H1 (cell line): ENCODE measurements around the gene RNF214. TPM values are rescaled to one million over a fixed set of nuclear protein-coding genes. Genes with fewer than 3 reads are reported as not detected.

Source experiments
- CTCF ChIA-PET: fragments of 300-600 bp; sonication (Branson Sonifier 250); formaldehyde crosslinking; loops from one replicate; lab custom pipeline; 2021; ENCODE audit not compliant: partially characterized antibody; lab: Charles Lee
- POLR2A ChIA-PET: fragments of 300-600 bp; sonication (Branson Sonifier 250); formaldehyde crosslinking; loops from one replicate; lab custom pipeline; 2021; ENCODE audit warnings: inconsistent platforms; ENCODE audit not compliant: partially characterized antibody; lab: Charles Lee
- DNase-seq, 2 experiments: peaks; one replicate each; pipeline versions ENCODE4 v3.0.0 to v3.0.0-alpha.2; 2010 to 2022; ENCODE audit warnings: low spot score in 2 of 2, low read depth in 1 of 2, mixed read lengths in 1 of 2
- FAIRE-seq: peaks from 2 replicates; lab custom pipeline; 2011; peaks lifted over from hg19 to GRCh38; lab: Jason Lieb, UNC
- H2AFZ ChIP-seq: 2 replicates; pipeline ENCODE4 v1.8.1; 2012; ENCODE audit warnings: low read length, inconsistent platforms
- H2AK5ac ChIP-seq: 2 replicates; pipeline ENCODE4 v1.6.1; 2013; ENCODE audit warnings: low read depth, low read length
- H2BK120ac ChIP-seq: replicated peaks from 2 replicates; pipeline ENCODE3; 2013; ENCODE audit warnings: low read depth, low read length, inconsistent platforms
- H2BK12ac ChIP-seq: 2 replicates; pipeline ENCODE4 v1.6.1; 2013; ENCODE audit warnings: low read depth, low read length
- H2BK15ac ChIP-seq: 2 replicates; pipeline ENCODE4 v1.6.1; 2013; ENCODE audit warnings: low read length
- H2BK20ac ChIP-seq: 2 replicates; pipeline ENCODE4 v1.6.1; 2013; ENCODE audit warnings: low read length
- H2BK5ac ChIP-seq: 2 replicates; pipeline ENCODE4 v1.6.1; 2013; ENCODE audit warnings: low read depth, low read length
- H3K14ac ChIP-seq: 2 replicates; pipeline ENCODE4 v1.6.1; 2013; ENCODE audit warnings: inconsistent platforms; ENCODE audit not compliant: insufficient read length
- H3K18ac ChIP-seq: 2 replicates; pipeline ENCODE4 v1.6.1; 2013; ENCODE audit warnings: low read length; ENCODE audit errors: extremely low read depth
- H3K23ac ChIP-seq: 2 replicates; pipeline ENCODE4 v1.6.1; 2013; ENCODE audit warnings: inconsistent platforms; ENCODE audit not compliant: insufficient read length
- H3K23me2 ChIP-seq: 2 replicates; pipeline ENCODE4 v1.6.1; 2013; ENCODE audit warnings: low read depth, low read length
- H3K27ac ChIP-seq: 2 replicates; pipeline ENCODE4 v1.6.1; 2011; ENCODE audit warnings: low read depth, low read length, inconsistent platforms
- H3K27me3 ChIP-seq, 4 experiments: replicated peaks in 1 of 4; 1 replicate in 1 of 4; 2 replicates in 3 of 4; pipeline versions ENCODE4 v1.6.1 to v1.8.1; 2011 to 2013; ENCODE audit warnings: low read length in 3 of 4, mild to moderate bottlenecking in 3 of 4, inconsistent platforms in 2 of 4, mixed read lengths in 2 of 4, moderate library complexity in 1 of 4; ENCODE audit not compliant: control insufficient read depth in 3 of 4, insufficient read depth in 3 of 4; ENCODE audit errors: extremely low read depth in 1 of 4
- H3K36me3 ChIP-seq, 4 experiments: 2 replicates each; pipeline versions ENCODE4 v1.6.1 to v1.8.1; 2011 to 2013; ENCODE audit warnings: mild to moderate bottlenecking in 4 of 4, low read length in 3 of 4, moderate library complexity in 2 of 4, control low read depth in 1 of 4, inconsistent platforms in 1 of 4; ENCODE audit not compliant: insufficient read depth in 4 of 4, control insufficient read depth in 2 of 4
- H3K4ac ChIP-seq: replicated peaks from 2 replicates; pipeline ENCODE3; 2013; ENCODE audit warnings: low read length, low read depth, mixed read lengths, inconsistent platforms; ENCODE audit not compliant: insufficient read length
- H3K4me1 ChIP-seq, 4 experiments: replicated peaks in 1 of 4; 1 replicate in 1 of 4; 2 replicates in 3 of 4; pipeline versions ENCODE4 v1.6.1 to v1.8.1; 2011 to 2013; ENCODE audit warnings: low read length in 3 of 4, inconsistent platforms in 2 of 4, mixed read lengths in 1 of 4; ENCODE audit not compliant: insufficient read depth in 4 of 4, control insufficient read depth in 3 of 4
- H3K4me2 ChIP-seq, 2 experiments: 2 replicates each; pipeline versions ENCODE4 v1.6.1 to v1.8.1; 2011 to 2013; ENCODE audit warnings: low read depth in 2 of 2, low read length in 2 of 2, control low read depth in 1 of 2, inconsistent platforms in 1 of 2, mild to moderate bottlenecking in 1 of 2; ENCODE audit not compliant: insufficient read depth in 1 of 2
- H3K4me3 ChIP-seq, 4 experiments: fragments of 200-600, 300-600 bp in 1 of 4; sonication (generic), shearing (Covaris generic), sonication (Bioruptor Twin) in 1 of 4; 2 replicates each; pipeline versions ENCODE4 v1.5.1 to v1.8.1; 2011 to 2016; ENCODE audit warnings: low read length in 4 of 4, low read depth in 3 of 4, control low read depth in 2 of 4, inconsistent platforms in 2 of 4, mild to moderate bottlenecking in 2 of 4, mixed read lengths in 1 of 4, moderate library complexity in 1 of 4; ENCODE audit not compliant: insufficient read depth in 2 of 4; ENCODE audit errors: extremely low read depth in 1 of 4
- H3K56ac ChIP-seq: replicated peaks from 2 replicates; pipeline ENCODE3; 2013; ENCODE audit warnings: low read depth, mild to moderate bottlenecking, mixed read lengths, low read length, inconsistent platforms; ENCODE audit not compliant: insufficient read length
- H3K79me1 ChIP-seq: 2 replicates; pipeline ENCODE4 v1.6.1; 2013; ENCODE audit warnings: low read depth, low read length, control low read depth
- H3K79me2 ChIP-seq, 2 experiments: 2 replicates each; pipeline versions ENCODE4 v1.6.1 to v1.8.1; 2012 to 2013; ENCODE audit warnings: low read length in 2 of 2, mild to moderate bottlenecking in 2 of 2, inconsistent platforms in 1 of 2; ENCODE audit not compliant: insufficient read depth in 2 of 2, control insufficient read depth in 1 of 2
- H3K9ac ChIP-seq, 4 experiments: replicated peaks in 1 of 4; 1 replicate in 1 of 4; 2 replicates in 3 of 4; pipeline versions ENCODE4 v1.6.1 to v1.8.1; 2011 to 2013; ENCODE audit warnings: low read depth in 3 of 4, low read length in 3 of 4, control low read depth in 2 of 4, mild to moderate bottlenecking in 2 of 4, moderate library complexity in 2 of 4, inconsistent platforms in 1 of 4; ENCODE audit errors: extremely low read depth in 1 of 4
- H3K9me3 ChIP-seq, 2 experiments: 2 replicates each; pipeline versions ENCODE4 v1.6.1 to v1.8.1; 2012 to 2013; ENCODE audit warnings: mild to moderate bottlenecking in 2 of 2, moderate library complexity in 2 of 2, control low read depth in 1 of 2, inconsistent platforms in 1 of 2, low read depth in 1 of 2, low read length in 1 of 2, mixed read lengths in 1 of 2; ENCODE audit not compliant: insufficient read depth in 2 of 2
- H4K20me1 ChIP-seq, 2 experiments: replicated peaks in 1 of 2; 2 replicates each; pipeline versions ENCODE3 to v1.8.1; 2011 to 2013; ENCODE audit warnings: inconsistent platforms in 2 of 2, low read length in 2 of 2, mild to moderate bottlenecking in 1 of 2; ENCODE audit not compliant: insufficient read depth in 2 of 2, control insufficient read depth in 1 of 2
- H4K5ac ChIP-seq: 2 replicates; pipeline ENCODE4 v1.6.1; 2013; ENCODE audit warnings: low read length, low read depth, mixed read lengths, inconsistent platforms; ENCODE audit not compliant: insufficient read length
- H4K8ac ChIP-seq: 2 replicates; pipeline ENCODE4 v1.8.0; 2013; ENCODE audit warnings: mild to moderate bottlenecking, moderate library complexity, low read length, inconsistent platforms; ENCODE audit not compliant: insufficient read depth; ENCODE audit errors: extremely low read depth
- H4K91ac ChIP-seq: replicated peaks from 2 replicates; pipeline ENCODE3; 2013; ENCODE audit warnings: low read length, mixed read lengths, inconsistent platforms; ENCODE audit not compliant: insufficient read length
- BACH1 ChIP-seq: IDR thresholded peaks from 2 replicates; pipeline ENCODE4 v1.6.1; 2012; ENCODE audit warnings: low read length, improper control_type of control experiment
- CBX5 ChIP-seq: fragments of 300-800, 300-1000 bp; sonication (generic); IDR thresholded peaks from 2 replicates; pipeline ENCODE4 v1.7.1; 2016; ENCODE audit warnings: antibody characterized with exemption, low read length, low read depth
- EZH2 ChIP-seq: fragments of 200-600 bp; sonication (generic); IDR thresholded peaks from 2 replicates; pipeline ENCODE4 v1.7.1; 2012; ENCODE audit warnings: low read depth, mild to moderate bottlenecking, moderate library complexity, low read length, inconsistent platforms; ENCODE audit not compliant: severe bottlenecking
- GTF2F1 ChIP-seq: IDR thresholded peaks from 2 replicates; pipeline ENCODE4 v1.6.1; 2012; ENCODE audit warnings: low read depth, low read length, improper control_type of control experiment, borderline replicate concordance
- NRF1 ChIP-seq: IDR thresholded peaks from 2 replicates; pipeline ENCODE4 v1.6.1; 2011; ENCODE audit warnings: mild to moderate bottlenecking, low read depth, low read length, improper control_type of control experiment
- SIX5 ChIP-seq: IDR thresholded peaks from 2 replicates; pipeline ENCODE4 v1.6.1; 2011; ENCODE audit warnings: mild to moderate bottlenecking, low read depth, low read length
- SP2 ChIP-seq: IDR thresholded peaks from 2 replicates; pipeline ENCODE4 v1.6.1; 2012; ENCODE audit warnings: mild to moderate bottlenecking, low read length, inconsistent platforms
- TAF7 ChIP-seq: optimal IDR thresholded peaks from 2 replicates; pipeline ENCODE3; 2011; ENCODE audit warnings: low read depth, mild to moderate bottlenecking, inconsistent platforms, low read length, moderate library complexity, borderline replicate concordance
- WGBS, 2 experiments: shearing (Covaris generic) in 1 of 2; methylation state at CpG; one replicate each; pipeline versions ENCODE4 v1.1.6 to v1.1.7; 2013 to 2015; ENCODE audit warnings: low lambda C conversion rate in 2 of 2, mixed read lengths in 2 of 2, inconsistent platforms in 1 of 2, low coverage in 1 of 2, missing lambda C conversion rate in 1 of 2; ENCODE audit not compliant: insufficient replicate concordance in 2 of 2, insufficient coverage in 1 of 2, insufficient read length in 1 of 2; ENCODE audit errors: extremely low coverage in 1 of 2, missing lambda C conversion rate in 1 of 2; 5-methylcytosine and 5-hydroxymethylcytosine counted together
- polyA plus RNA-seq, 7 experiments: library from polyadenylated mRNA; depleted of rRNA in 3 of 7; stranded (reverse) in 5 of 7; unstranded in 2 of 7; fragments of >200 nt in 5 of 7; fragments of 200-250 nt in 2 of 7; gene quantifications; 1 replicate in 5 of 7; 2 replicates in 1 of 7; 4 replicates in 1 of 7; pipeline versions ENCODE4 v1.2.1 to v1.2.3, GENCODE V29; 2011 to 2013; ENCODE audit warnings: missing spikeins in 2 of 7, mixed read lengths in 2 of 7
- total RNA-seq: library from RNA; stranded (reverse); fragmentation: NEBNext Ultra II Directional; extraction: Animal tissue kit (Norgen Biotek cat#: 25700); gene quantifications from 2 replicates; pipeline ENCODE4 v1.2.1, GENCODE V29; 2021
- TF ChIP-seq, protein P1 (sequence below), 3 experiments: IDR thresholded peaks; 1 replicate in 2 of 3; 2 replicates in 1 of 3; pipeline versions ENCODE4 v1.5.1 to v1.6.1; 2011; ENCODE audit warnings: low read length in 3 of 3, mild to moderate bottlenecking in 3 of 3, inconsistent platforms in 2 of 3, low read depth in 1 of 3, moderate library complexity in 1 of 3; ENCODE audit not compliant: insufficient read depth in 1 of 3; ENCODE audit errors: control extremely low read depth in 1 of 3
- TF ChIP-seq, protein P2 (sequence below): IDR thresholded peaks from 2 replicates; pipeline ENCODE4 v1.6.1; 2012; ENCODE audit warnings: inconsistent platforms

Gene RNF214
- total and polyA plus RNA-seq, 2 of the 8 experiments (the other 6 are each of a cell fraction or from before 2014, with no cell fraction given): 34.9 to 35.6 TPM

DNA sequence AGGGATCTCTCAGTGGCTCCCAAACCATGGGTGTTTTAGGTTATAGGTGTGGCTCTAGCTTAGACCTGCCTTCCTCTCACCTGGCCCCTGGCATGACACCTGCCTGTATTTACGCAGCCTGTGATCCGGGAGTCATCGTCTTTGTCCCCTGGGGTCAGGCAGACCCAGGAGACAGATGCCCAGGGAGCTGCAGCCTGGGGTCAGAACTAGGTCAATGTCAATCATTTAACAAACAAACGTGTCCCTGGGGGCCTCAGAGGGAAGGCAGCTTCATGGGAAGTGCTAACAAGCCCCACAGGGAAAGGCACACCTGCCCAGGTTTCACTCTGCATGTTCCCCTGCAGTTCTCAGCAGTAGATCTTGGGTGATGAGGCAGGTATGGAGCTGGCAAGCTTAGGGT lies 70.6 kb downstream of the RNF214 start:
- Histone ChIP-seq H2BK20ac (no peak overlapping the region), H4K91ac (no peak overlapping the region), H3K23ac (no peak overlapping the region), H3K9ac (no peak overlapping the region), H3K36me3 (no peaks in the 10 kb centered on the region), H2BK15ac (peak overlapping the region; percentile 10; the same call in 1 of the 2 replicates), H3K79me2 (no peaks in the 10 kb centered on the region), H4K5ac (no peak overlapping the region), H3K4ac (no peak overlapping the region), H3K9me3 (no peaks in the 10 kb centered on the region), H2AFZ (no peak overlapping the region), H2BK12ac (peak overlapping the region; percentile 46; the same call in 1 of the 2 replicates), H3K56ac (no peak overlapping the region), H3K23me2 (no peaks in the 10 kb centered on the region), H3K27me3 (no peaks in the 10 kb centered on the region), H3K4me2 (no peak overlapping the region), H2AK5ac (no peak overlapping the region; the same call in 1 of the 2 replicates), H4K8ac (no peak overlapping the region), H3K4me1 (peaks cover 7 to 23% (median 15%) of the 10 kb centered on the region in 4 experiments), H3K79me1 (no peaks in the 10 kb centered on the region), H2BK5ac (peak overlapping the region; percentile 79; the same call in 1 of the 2 replicates), H4K20me1 (no peaks in the 10 kb centered on the region), H2BK120ac (no peak overlapping the region), H3K27ac (no peak overlapping the region), H3K14ac (no peak overlapping the region), H3K4me3 (no peak overlapping the region), H3K18ac (0 out of 2 replicates have a peak overlapping the region, but pooled peaks have one; percentile 20)
- DNase-seq (no peak), FAIRE-seq (no peak)
- WGBS, 2 experiments: 77% methylated on average over 4 of the region's 4 CpGs; no CpG with 5 or more reads in 1 of the 2 experiments
- ChIA-PET CTCF (interaction anchor here (0.7 to 1.6 kb wide), 7 partner anchors 12 to 519 kb away, joined by 3 read pairs; partner anchors contain the start of gene BACE1-AS), POLR2A (interaction anchor here (0.9 to 2.0 kb wide), 6 partner anchors 12 to 23 kb away, joined by 3 to 6 read pairs (median 4); partner anchors contain the start of genes BACE1 and BACE1-AS)
- TF ChIP-seq TAF7 (no peak), EZH2 (no peak), SIX5 (no peak), GTF2F1 (no peak), SP2 (no peak), BACH1 (no peak), NRF1 (no peak), CBX5 (no peak)
- TF ChIP-seq, protein P1, sequence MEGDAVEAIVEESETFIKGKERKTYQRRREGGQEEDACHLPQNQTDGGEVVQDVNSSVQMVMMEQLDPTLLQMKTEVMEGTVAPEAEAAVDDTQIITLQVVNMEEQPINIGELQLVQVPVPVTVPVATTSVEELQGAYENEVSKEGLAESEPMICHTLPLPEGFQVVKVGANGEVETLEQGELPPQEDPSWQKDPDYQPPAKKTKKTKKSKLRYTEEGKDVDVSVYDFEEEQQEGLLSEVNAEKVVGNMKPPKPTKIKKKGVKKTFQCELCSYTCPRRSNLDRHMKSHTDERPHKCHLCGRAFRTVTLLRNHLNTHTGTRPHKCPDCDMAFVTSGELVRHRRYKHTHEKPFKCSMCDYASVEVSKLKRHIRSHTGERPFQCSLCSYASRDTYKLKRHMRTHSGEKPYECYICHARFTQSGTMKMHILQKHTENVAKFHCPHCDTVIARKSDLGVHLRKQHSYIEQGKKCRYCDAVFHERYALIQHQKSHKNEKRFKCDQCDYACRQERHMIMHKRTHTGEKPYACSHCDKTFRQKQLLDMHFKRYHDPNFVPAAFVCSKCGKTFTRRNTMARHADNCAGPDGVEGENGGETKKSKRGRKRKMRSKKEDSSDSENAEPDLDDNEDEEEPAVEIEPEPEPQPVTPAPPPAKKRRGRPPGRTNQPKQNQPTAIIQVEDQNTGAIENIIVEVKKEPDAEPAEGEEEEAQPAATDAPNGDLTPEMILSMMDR (IDR thresholded peaks at IDR 0.05; ENCODE audit: control extremely low read depth in 1 of 3, insufficient read depth in 1 of 3, low read depth in 1 of 3, low read length in 3 of 3): no peak
- TF ChIP-seq, protein P2, sequence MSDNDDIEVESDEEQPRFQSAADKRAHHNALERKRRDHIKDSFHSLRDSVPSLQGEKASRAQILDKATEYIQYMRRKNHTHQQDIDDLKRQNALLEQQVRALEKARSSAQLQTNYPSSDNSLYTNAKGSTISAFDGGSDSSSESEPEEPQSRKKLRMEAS: no peak
